Adrenal gland (tissue), 5 donors: ENCODE data around the gene INS.

ENCODE experiments used
- POLR2A ChIP-seq, 2 donors: fragments of 450-650 bp; IDR thresholded peaks; one replicate each; pipeline ENCODE4 v1.6.1; 2017; ENCODE audit warnings: antibody characterized with exemption in 2 of 2, mild to moderate bottlenecking in 2 of 2, moderate library complexity in 1 of 2
- TF ChIP-seq, protein P1 (sequence below), 6 experiments: fragments of 450-650 bp in 4 of 6; fragments of 200-600 bp in 2 of 6; sonication (generic) in 1 of 6; IDR thresholded peaks; 1 replicate in 5 of 6; 2 replicates in 1 of 6; pipeline versions ENCODE4 v1.5.1 to v1.8.0; 2016 to 2021; ENCODE audit warnings: antibody characterized with exemption in 6 of 6, mild to moderate bottlenecking in 2 of 6, moderate library complexity in 1 of 6
- donor health status: DM: no; HTN: no; CAD: no.

DNA sequence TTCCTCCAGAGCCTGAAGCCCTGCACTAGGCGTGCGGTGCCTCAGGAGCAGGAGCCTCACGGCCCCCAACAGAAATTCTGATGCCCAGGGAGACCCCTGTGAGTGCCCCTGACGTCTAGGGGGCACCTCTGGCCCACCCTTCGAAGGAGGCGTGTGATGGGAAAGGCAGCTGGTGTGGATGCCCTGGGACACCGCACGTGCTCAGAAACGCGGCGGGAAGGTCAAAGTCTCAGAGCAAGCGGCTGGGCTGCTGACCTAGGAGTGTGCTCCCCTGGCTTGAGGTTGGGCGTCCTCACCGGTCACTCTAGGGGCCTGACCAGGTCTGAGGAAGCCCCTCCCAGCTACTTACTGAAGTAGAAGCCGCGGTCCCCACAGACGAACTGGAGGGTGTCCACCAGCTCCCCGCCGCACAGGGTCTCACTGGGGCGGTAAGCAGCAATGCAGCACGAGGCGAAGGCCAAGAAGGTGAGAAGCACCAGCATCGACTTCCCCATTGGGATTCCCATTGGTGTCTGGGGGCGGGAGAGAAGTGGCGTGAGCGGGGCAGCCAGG lies 25.9 kb downstream of the INS start:
- TF ChIP-seq, protein P1, sequence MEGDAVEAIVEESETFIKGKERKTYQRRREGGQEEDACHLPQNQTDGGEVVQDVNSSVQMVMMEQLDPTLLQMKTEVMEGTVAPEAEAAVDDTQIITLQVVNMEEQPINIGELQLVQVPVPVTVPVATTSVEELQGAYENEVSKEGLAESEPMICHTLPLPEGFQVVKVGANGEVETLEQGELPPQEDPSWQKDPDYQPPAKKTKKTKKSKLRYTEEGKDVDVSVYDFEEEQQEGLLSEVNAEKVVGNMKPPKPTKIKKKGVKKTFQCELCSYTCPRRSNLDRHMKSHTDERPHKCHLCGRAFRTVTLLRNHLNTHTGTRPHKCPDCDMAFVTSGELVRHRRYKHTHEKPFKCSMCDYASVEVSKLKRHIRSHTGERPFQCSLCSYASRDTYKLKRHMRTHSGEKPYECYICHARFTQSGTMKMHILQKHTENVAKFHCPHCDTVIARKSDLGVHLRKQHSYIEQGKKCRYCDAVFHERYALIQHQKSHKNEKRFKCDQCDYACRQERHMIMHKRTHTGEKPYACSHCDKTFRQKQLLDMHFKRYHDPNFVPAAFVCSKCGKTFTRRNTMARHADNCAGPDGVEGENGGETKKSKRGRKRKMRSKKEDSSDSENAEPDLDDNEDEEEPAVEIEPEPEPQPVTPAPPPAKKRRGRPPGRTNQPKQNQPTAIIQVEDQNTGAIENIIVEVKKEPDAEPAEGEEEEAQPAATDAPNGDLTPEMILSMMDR (IDR thresholded peaks at IDR 0.05) = no peak
- no peak for TF ChIP-seq POLR2A (IDR thresholded peaks at IDR 0.05)
